ENCODE results near the gene E2F4. TPM values are rescaled to one million over a fixed set of nuclear protein-coding genes. Genes with fewer than 3 reads are reported as not detected.

E2F4 gene
- total RNA-seq, 1 donor from 2014 or later = 47.1 TPM

- Histone ChIP-seq H3K4me3 (ENCODE audit: low read depth, low read length) (no peak overlapping the region), H3K27me3 (ENCODE audit: control insufficient read depth, insufficient read depth, low read length) (no peaks in the 10 kb centered on the region), H3K36me3 (ENCODE audit: control insufficient read depth, insufficient read depth, low read length) (no peaks in the 10 kb centered on the region)
- no peak for TF ChIP-seq CTCF (IDR thresholded peaks at IDR 0.05; ENCODE audit: insufficient read depth, low read length, severe bottlenecking)
- no peak for DNase-seq (ENCODE audit: low read depth)
- no peak for FAIRE-seq
Measured at GRCh38 chr16:67243481-67243880, 51.5 kb downstream of the E2F4 start.

- FAIRE-seq (no peak), DNase-seq (ENCODE audit: low read depth) (peak; percentile 92)
- Histone ChIP-seq H3K36me3 (ENCODE audit: control insufficient read depth, insufficient read depth, low read length) (no peaks in the 10 kb centered on the region), H3K27me3 (ENCODE audit: control insufficient read depth, insufficient read depth, low read length) (no peaks in the 10 kb centered on the region), H3K4me3 (ENCODE audit: low read depth, low read length) (no peak overlapping the region)
- no peak for TF ChIP-seq CTCF (IDR thresholded peaks at IDR 0.05; ENCODE audit: insufficient read depth, low read length, severe bottlenecking)
Measured at GRCh38 chr16:67244387-67245185, 52.6 kb downstream of the E2F4 start.

- DNase-seq (ENCODE audit: low read depth) = no peak
- FAIRE-seq = no peak
- Histone ChIP-seq H3K36me3 (ENCODE audit: control insufficient read depth, insufficient read depth, low read length) (no peaks in the 10 kb centered on the region), H3K27me3 (ENCODE audit: control insufficient read depth, insufficient read depth, low read length) (no peaks in the 10 kb centered on the region), H3K4me3 (ENCODE audit: low read depth, low read length) (no peak overlapping the region)
- no peak for TF ChIP-seq CTCF (IDR thresholded peaks at IDR 0.05; ENCODE audit: insufficient read depth, low read length, severe bottlenecking)
Measured at GRCh38 chr16:67245186-67245585, 53.2 kb downstream of the E2F4 start.

- peak; percentile 32 for DNase-seq (ENCODE audit: low read depth)
- no peak for FAIRE-seq
- TF ChIP-seq CTCF (IDR thresholded peaks at IDR 0.05; ENCODE audit: insufficient read depth, low read length, severe bottlenecking) = no peak
- Histone ChIP-seq H3K36me3 (ENCODE audit: control insufficient read depth, insufficient read depth, low read length) (no peaks in the 10 kb centered on the region), H3K27me3 (ENCODE audit: control insufficient read depth, insufficient read depth, low read length) (no peaks in the 10 kb centered on the region), H3K4me3 (ENCODE audit: low read depth, low read length) (peak overlapping the region; percentile 72)
Measured at GRCh38 chr16:67245674-67246080, 53.7 kb downstream of the E2F4 start.

DNA sequence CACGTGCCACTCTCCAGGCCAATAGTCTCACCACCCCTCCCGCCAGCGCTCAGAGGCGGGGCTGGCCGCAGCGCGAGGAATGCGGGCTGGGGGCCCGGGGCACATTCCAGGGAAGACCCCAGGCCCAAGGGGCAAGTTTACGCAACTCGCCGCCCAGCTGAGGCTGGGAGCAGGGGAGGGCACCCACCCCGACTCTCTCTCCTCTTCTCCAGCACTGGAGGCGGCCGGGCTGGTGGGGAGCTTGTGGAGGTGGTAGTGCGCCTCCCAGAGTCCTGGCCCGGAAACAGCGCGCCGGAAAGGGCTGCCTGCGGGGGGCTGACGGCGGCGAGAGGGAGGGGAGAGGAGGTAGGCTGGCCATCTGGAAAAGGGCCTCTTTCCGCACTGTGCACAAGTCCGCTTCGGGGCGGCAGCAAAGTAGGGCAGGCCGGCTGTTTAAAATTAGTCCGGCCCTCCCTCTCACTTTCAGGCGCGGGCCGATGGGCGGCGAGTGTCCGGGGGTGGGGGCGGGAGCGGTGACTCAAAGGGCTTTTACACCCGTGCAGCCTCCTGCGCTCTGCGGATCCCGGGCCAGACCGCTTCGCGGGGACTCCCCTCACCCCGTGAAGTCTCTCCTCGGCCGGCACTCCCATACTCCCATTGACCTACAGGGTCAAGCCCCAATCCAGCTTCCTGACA is 54.3 kb downstream of the E2F4 start:
- TF ChIP-seq CTCF (IDR thresholded peaks at IDR 0.05; ENCODE audit: insufficient read depth, low read length, severe bottlenecking) = peak; percentile 41
- DNase-seq (ENCODE audit: low read depth) (no peak), FAIRE-seq (no peak)
- H3K27me3 ChIP-seq (ENCODE audit: control insufficient read depth, insufficient read depth, low read length) = no peaks in the 10 kb centered on the region
- no peaks in the 10 kb centered on the region for H3K36me3 ChIP-seq (ENCODE audit: control insufficient read depth, insufficient read depth, low read length)
- peak overlapping the region; percentile 72 for H3K4me3 ChIP-seq (ENCODE audit: low read depth, low read length)
